Uterus (tissue), 4 donors: Measurements from ENCODE around the gene NCS1. TPM values are rescaled to one million over a fixed set of nuclear protein-coding genes. Genes with fewer than 3 reads are reported as not detected.

Source experiments
- DNase-seq, 2 donors: peaks; one replicate each; pipeline ENCODE4 v3.0.0-alpha.2; 2019 to 2020
- H3K27ac ChIP-seq, 2 donors: fragments of 200-600 bp; sonication (generic); 1 replicate in 1 of 2; 2 replicates in 1 of 2; pipeline ENCODE4 v1.5.1; 2016 to 2018
- H3K27me3 ChIP-seq, 2 donors: fragments of 200-600 bp; sonication (generic); one replicate each; pipeline ENCODE4 v1.5.1; 2018 to 2019; ENCODE audit warnings: control low read depth in 1 of 2
- H3K36me3 ChIP-seq, 2 donors: fragments of 200-600 bp; sonication (generic); one replicate each; pipeline ENCODE4 v1.5.1; 2019; ENCODE audit warnings: control low read depth in 1 of 2
- H3K4me1 ChIP-seq, 2 donors: fragments of 200-600 bp; sonication (generic); one replicate each; pipeline ENCODE4 v1.5.1; 2018 to 2019; ENCODE audit warnings: control low read depth in 1 of 2
- H3K4me3 ChIP-seq, 2 donors: fragments of 200-600 bp; sonication (generic); 1 replicate in 1 of 2; 2 replicates in 1 of 2; pipeline ENCODE4 v1.5.1; 2018 to 2019; ENCODE audit warnings: mild to moderate bottlenecking in 1 of 2
- H3K9me3 ChIP-seq, 2 donors: fragments of 200-600 bp; sonication (generic); one replicate each; pipeline ENCODE4 v1.5.1; 2019; ENCODE audit warnings: control low read depth in 1 of 2
- CTCF ChIP-seq, 4 experiments: fragments of 200-600 bp in 2 of 4; fragments of 450-650 bp in 2 of 4; sonication (generic) in 2 of 4; IDR thresholded peaks; one replicate each; pipeline ENCODE4 v1.5.1; 2016 to 2019; ENCODE audit warnings: antibody characterized with exemption in 4 of 4, mild to moderate bottlenecking in 2 of 4, moderate library complexity in 1 of 4
- POLR2A ChIP-seq, 2 donors: fragments of 450-650 bp; IDR thresholded peaks; one replicate each; pipeline ENCODE4 v1.6.1; 2016; ENCODE audit warnings: antibody characterized with exemption in 2 of 2, mild to moderate bottlenecking in 1 of 2, moderate library complexity in 1 of 2
- intact Hi-C: fragments of 100-400 bp; cut with DNase I; formaldehyde crosslinking; loops from one replicate; pipeline ENCODE4 v1.15.1; 2023; ENCODE audit warnings: low total_unique reads
- total RNA-seq, 4 donors: library from RNA; depleted of rRNA in 3 of 4; stranded (reverse); fragments of >200 nt in 3 of 4; gene quantifications; one replicate each; pipeline versions ENCODE4 v1.1.0 to v1.2.4, GENCODE V29; 2014 to 2023
- donor health status: DM: yes; HTN: yes; CAD: no.

Gene NCS1
- total RNA-seq, 4 donors from 2014 or later, result 4.1 to 99.3 (median 39.0) TPM

GRCh38 chr9:130158001-130158400 lies 14.2 kb upstream of the NCS1 start:
- DNase-seq, result no peak
- TF ChIP-seq POLR2A (IDR thresholded peaks at IDR 0.05) (no peak), CTCF (IDR thresholded peaks at IDR 0.05) (no peak)
- Histone ChIP-seq H3K4me1 (no peaks in the 10 kb centered on the region), H3K9me3 (no peaks in the 10 kb centered on the region), H3K36me3 (no peaks in the 10 kb centered on the region), H3K4me3 (no peak overlapping the region), H3K27me3 (no peaks in the 10 kb centered on the region), H3K27ac (no peak overlapping the region)
- intact Hi-C loops, result no loop called here

GRCh38 chr9:130159057-130159456 lies 13.1 kb upstream of the NCS1 start:
- no peak for DNase-seq
- Histone ChIP-seq H3K4me1 (no peaks in the 10 kb centered on the region), H3K4me3 (no peak overlapping the region), H3K27ac (no peak overlapping the region), H3K27me3 (no peaks in the 10 kb centered on the region), H3K9me3 (no peaks in the 10 kb centered on the region), H3K36me3 (no peaks in the 10 kb centered on the region)
- no peak for TF ChIP-seq POLR2A (IDR thresholded peaks at IDR 0.05)
- TF ChIP-seq CTCF (IDR thresholded peaks at IDR 0.05), result no peak
- intact Hi-C loops, result no loop called here

- intact Hi-C loops, result no loop called here
Measured at GRCh38 chr9:130159915-130160670, 12.1 kb upstream of the NCS1 start.

GRCh38 chr9:130160862-130161470 lies 11.2 kb upstream of the NCS1 start:
- no peaks in the 10 kb centered on the region for H3K4me1 ChIP-seq
- intact Hi-C loops, result no loop called here
- H3K27ac ChIP-seq, result no peak overlapping the region
- H3K4me3 ChIP-seq, result no peak overlapping the region
- no peaks in the 10 kb centered on the region for H3K36me3 ChIP-seq
- H3K9me3 ChIP-seq, result no peaks in the 10 kb centered on the region
- no peaks in the 10 kb centered on the region for H3K27me3 ChIP-seq
- DNase-seq, result no peak
- TF ChIP-seq POLR2A (IDR thresholded peaks at IDR 0.05) (no peak), CTCF (IDR thresholded peaks at IDR 0.05) (no peak)

More at GRCh38 chr9:130159915-130160670, 12.1 kb upstream of the NCS1 start:
- H3K27me3 ChIP-seq, result no peaks in the 10 kb centered on the region
- H3K4me1 ChIP-seq, result no peaks in the 10 kb centered on the region
- no peaks in the 10 kb centered on the region for H3K36me3 ChIP-seq
- no peaks in the 10 kb centered on the region for H3K9me3 ChIP-seq
- no peak overlapping the region for H3K27ac ChIP-seq
- no peak for DNase-seq
- TF ChIP-seq POLR2A (IDR thresholded peaks at IDR 0.05) (no peak), CTCF (IDR thresholded peaks at IDR 0.05) (no peak)
- H3K4me3 ChIP-seq, result no peak overlapping the region

GRCh38 chr9:130165579-130165978 lies 6.6 kb upstream of the NCS1 start:
- DNase-seq, result no peak
- Histone ChIP-seq H3K27ac (no peak overlapping the region), H3K27me3 (no peaks in the 10 kb centered on the region), H3K4me3 (no peak overlapping the region), H3K36me3 (no peaks in the 10 kb centered on the region), H3K4me1 (no peaks in the 10 kb centered on the region), H3K9me3 (no peaks in the 10 kb centered on the region)
- TF ChIP-seq CTCF (IDR thresholded peaks at IDR 0.05), result no peak
- no peak for TF ChIP-seq POLR2A (IDR thresholded peaks at IDR 0.05)
- intact Hi-C loops, result no loop called here
